Measurements from ENCODE around the gene MDN1.

Gene MDN1

DNA sequence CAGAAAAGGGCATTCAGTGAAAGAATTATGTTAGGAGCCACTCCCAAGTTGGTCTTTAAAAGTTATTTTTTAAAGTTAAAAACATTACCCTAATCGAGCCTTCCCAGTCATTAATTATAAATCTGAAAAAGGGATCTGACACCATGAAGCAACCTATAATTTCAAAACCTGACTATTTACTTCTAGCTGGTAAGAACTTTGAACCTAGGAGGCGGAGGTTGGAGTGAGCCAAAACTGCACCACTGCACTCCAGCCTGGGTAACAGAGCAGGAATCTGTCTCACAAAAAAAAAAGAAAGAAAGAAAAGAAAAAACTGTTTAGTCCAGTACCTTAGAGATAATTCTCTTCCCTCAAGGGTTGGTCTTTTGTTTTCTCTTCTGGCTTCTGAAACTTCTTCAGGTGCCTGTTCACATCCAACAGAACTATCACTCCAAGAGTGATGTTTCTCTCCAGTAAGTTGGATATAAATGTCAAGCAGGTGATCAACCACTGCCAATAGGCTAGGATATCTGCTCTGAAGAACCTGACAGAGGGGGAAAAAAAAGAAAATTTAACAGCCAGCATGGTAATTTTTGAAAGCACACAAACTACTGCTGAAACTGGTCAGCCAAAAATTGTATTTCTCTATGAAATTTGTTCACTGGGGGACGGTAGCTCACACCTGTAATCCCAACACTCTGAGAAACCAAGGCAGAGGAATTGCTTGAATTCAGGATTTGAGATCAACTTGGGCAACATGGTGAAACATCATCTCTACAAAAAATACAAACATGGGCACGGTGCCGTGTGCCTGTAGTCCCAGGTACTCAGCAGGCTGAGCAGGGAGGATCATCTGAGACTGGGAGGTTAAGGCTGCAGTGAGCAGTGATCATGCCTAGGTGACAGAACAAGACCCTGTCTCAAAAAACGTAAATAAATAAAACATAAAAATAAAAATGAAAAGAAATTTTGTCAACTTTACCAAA lies 38.2 kb downstream of the MDN1 start:
- no peak overlapping the region for H3K4me3 ChIP-seq (ENCODE audit: low read depth, low read length)
- TF ChIP-seq CTCF (IDR thresholded peaks at IDR 0.05; ENCODE audit: insufficient read depth, low read length, missing control alignments): no peak
- CTCF ChIA-PET: interaction anchor here (1.4 kb wide), 1 partner anchor 11 kb away, joined by 6 read pairs; no protein-coding TSS in a partner anchor
- no peak for DNase-seq (ENCODE audit: low read depth, low spot score)
- POLR2A ChIA-PET: interaction anchor here (0.7 kb wide), 1 partner anchor 22 kb away, joined by 3 read pairs; no protein-coding TSS in a partner anchor

- no peak for DNase-seq (ENCODE audit: low read depth, low spot score)
- no peak for TF ChIP-seq CTCF (IDR thresholded peaks at IDR 0.05; ENCODE audit: insufficient read depth, low read length, missing control alignments)
- H3K4me3 ChIP-seq (ENCODE audit: low read depth, low read length): no peak overlapping the region
- CTCF ChIA-PET: no interaction called here
- POLR2A ChIA-PET: no interaction called here
Measured at GRCh38 chr6:89777455-89777854, 42.1 kb downstream of the MDN1 start.

DNA sequence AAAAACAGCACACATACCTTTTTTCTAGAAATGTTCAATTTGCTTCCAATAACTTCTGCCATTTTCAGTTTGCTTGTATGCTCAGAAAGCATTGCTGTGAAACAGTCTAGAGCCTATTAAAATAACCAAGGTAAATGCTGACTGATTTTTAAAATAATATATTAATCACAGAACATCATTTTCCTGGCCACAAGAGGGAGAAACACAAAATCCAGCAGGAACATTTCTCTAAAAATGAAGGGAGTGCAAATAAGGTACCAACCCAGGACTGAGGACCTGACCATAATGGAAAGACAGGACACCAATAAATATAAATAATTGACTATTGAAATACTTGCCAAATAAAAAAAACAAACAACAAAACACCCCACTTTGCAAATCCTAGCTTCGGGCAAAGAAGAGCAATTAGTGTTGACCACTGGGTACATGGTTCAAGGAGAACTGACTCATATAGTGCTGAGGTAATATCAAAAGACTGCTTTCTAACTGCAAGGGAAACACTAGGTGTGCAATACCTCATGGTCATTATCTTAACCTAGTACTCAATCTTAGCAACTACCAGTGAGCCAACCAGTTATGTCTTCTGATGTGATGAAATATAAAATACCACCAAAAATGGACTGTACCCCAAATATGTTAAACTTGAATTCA lies 42.9 kb downstream of the MDN1 start:
- POLR2A ChIA-PET: no interaction called here
- DNase-seq (ENCODE audit: low read depth, low spot score): no peak
- no peak for TF ChIP-seq CTCF (IDR thresholded peaks at IDR 0.05; ENCODE audit: insufficient read depth, low read length, missing control alignments)
- CTCF ChIA-PET: no interaction called here
- no peak overlapping the region for H3K4me3 ChIP-seq (ENCODE audit: low read depth, low read length)

DNA sequence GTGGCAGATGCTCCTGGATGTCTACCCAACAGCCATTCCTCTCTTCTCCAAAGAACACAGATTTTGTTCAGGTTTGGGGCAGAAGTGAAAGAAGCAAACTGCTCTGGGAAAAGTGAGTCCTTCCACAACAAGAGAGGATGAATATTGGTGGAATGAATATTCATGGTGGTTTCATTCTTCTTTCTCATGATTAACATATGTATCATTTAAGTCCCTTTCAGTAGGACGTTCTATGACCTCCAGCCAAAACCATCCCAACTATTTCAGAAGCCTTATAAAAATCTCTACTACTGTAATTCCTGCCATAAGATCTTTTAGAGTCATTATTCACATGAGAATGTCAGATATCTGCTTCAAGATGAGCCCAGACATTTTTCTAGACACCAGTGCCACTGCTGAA lies 44.4 kb downstream of the MDN1 start:
- ChIA-PET POLR2A (no interaction called here), CTCF (interaction anchor here (1.0 kb wide), 1 partner anchor 18 kb away, joined by 3 read pairs; no protein-coding TSS in a partner anchor)
- DNase-seq (ENCODE audit: low read depth, low spot score): peak; percentile 9
- no peak for TF ChIP-seq CTCF (IDR thresholded peaks at IDR 0.05; ENCODE audit: insufficient read depth, low read length, missing control alignments)
- no peak overlapping the region for H3K4me3 ChIP-seq (ENCODE audit: low read depth, low read length)

GRCh38 chr6:89769572-89769971 lies 50.0 kb downstream of the MDN1 start:
- H3K4me3 ChIP-seq (ENCODE audit: low read depth, low read length): no peak overlapping the region
- POLR2A ChIA-PET: no interaction called here
- no peak for DNase-seq (ENCODE audit: low read depth, low spot score)
- CTCF ChIA-PET: no interaction called here
- TF ChIP-seq CTCF (IDR thresholded peaks at IDR 0.05; ENCODE audit: insufficient read depth, low read length, missing control alignments): no peak

DNA sequence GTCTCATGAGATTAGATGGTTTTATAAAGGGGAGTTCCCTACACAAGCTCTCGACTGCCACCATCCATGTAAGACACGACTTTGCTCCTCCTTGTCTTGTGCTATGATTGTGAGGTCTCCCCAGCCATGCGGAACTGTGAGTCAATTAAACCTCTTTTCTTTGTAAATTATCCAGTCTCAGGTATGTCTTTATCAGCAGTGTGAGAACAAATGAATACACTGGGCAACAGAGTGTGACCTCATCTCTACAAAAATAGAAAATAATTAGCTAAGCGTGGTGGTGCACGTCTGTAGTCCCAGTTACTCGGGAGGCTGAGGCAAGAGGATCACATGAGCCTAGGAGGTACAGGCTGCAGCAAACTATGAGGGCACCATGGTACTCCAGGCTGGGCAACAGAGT lies 51.3 kb downstream of the MDN1 start:
- no peak for TF ChIP-seq CTCF (IDR thresholded peaks at IDR 0.05; ENCODE audit: insufficient read depth, low read length, missing control alignments)
- POLR2A ChIA-PET: no interaction called here

More for the DNA sequence above, 51.3 kb downstream of the MDN1 start:
- no peak overlapping the region for H3K4me3 ChIP-seq (ENCODE audit: low read depth, low read length)
- no peak for DNase-seq (ENCODE audit: low read depth, low spot score)
- CTCF ChIA-PET: interaction anchor here (0.7 kb wide), 1 partner anchor 137 kb away, joined by 3 read pairs; no protein-coding TSS in a partner anchor
